HepG2 (cell line): ENCODE data around the gene TSEN54. TPM values are rescaled to one million over a fixed set of nuclear protein-coding genes. Genes with fewer than 3 reads are reported as not detected.

Source experiments
- CBX2 ChIP-seq, 2 experiments: fragments of 200-600 bp in 1 of 2; sonication (generic); formaldehyde crosslinking in 1 of 2; IDR thresholded peaks; 2 replicates each; pipeline versions ENCODE4 v1.7.0 to v1.8.1; 2018 to 2022; ENCODE audit warnings: low read depth in 2 of 2, low read length in 1 of 2, mild to moderate bottlenecking in 1 of 2, missing genetic modification reagents in 1 of 2
- EEA1 ChIP-seq: sonication (generic); formaldehyde crosslinking; IDR thresholded peaks from 2 replicates; pipeline ENCODE4 v1.5.1; 2020; ENCODE audit warnings: mild to moderate bottlenecking, missing genetic modification reagents, borderline replicate concordance
- GATAD2A ChIP-seq: IDR thresholded peaks from 2 replicates; pipeline ENCODE4 v1.6.1; 2016
- GTF3A ChIP-seq: sonication (generic); formaldehyde crosslinking; conservative IDR thresholded peaks from 2 replicates; pipeline ENCODE4 v1.4.0; 2020; ENCODE audit warnings: mild to moderate bottlenecking, missing genetic modification reagents
- HOXA7 ChIP-seq: sonication (generic); formaldehyde crosslinking; IDR thresholded peaks from 2 replicates; pipeline ENCODE4 v1.8.1; 2022; ENCODE audit warnings: mild to moderate bottlenecking, missing genetic modification reagents, moderate library complexity
- KAT7 ChIP-seq: IDR thresholded peaks from 2 replicates; pipeline ENCODE4 v1.6.1; 2018; ENCODE audit warnings: borderline replicate concordance, missing compliant biosample characterization
- KLF12 ChIP-seq: sonication (generic); formaldehyde crosslinking; IDR thresholded peaks from 2 replicates; pipeline ENCODE4 v1.4.0; 2020; ENCODE audit warnings: missing genetic modification reagents, borderline replicate concordance
- KLF15 ChIP-seq: sonication (generic); formaldehyde crosslinking; IDR thresholded peaks from 2 replicates; pipeline ENCODE4 v1.8.1; 2023; ENCODE audit warnings: borderline replicate concordance, mild to moderate bottlenecking, inconsistent platforms, missing genetic modification reagents, mixed read lengths
- KLF9 ChIP-seq: IDR thresholded peaks from 2 replicates; pipeline ENCODE4 v1.6.1; 2016; ENCODE audit warnings: low read depth
- PHF8 ChIP-seq: sonication (generic); formaldehyde crosslinking; IDR thresholded peaks from 2 replicates; pipeline ENCODE4 v1.5.0; 2020; ENCODE audit warnings: missing genetic modification reagents
- SALL1 ChIP-seq: sonication (generic); formaldehyde crosslinking; IDR thresholded peaks from 2 replicates; pipeline ENCODE4 v1.8.0; 2022; ENCODE audit warnings: mild to moderate bottlenecking, missing genetic modification reagents
- SMAD1 ChIP-seq: sonication (generic); formaldehyde crosslinking; IDR thresholded peaks from 2 replicates; pipeline ENCODE4 v1.4.0; 2020; ENCODE audit warnings: missing genetic modification reagents, low read depth, mild to moderate bottlenecking, borderline replicate concordance
- TAF1 ChIP-seq: sonication (generic); formaldehyde crosslinking; IDR thresholded peaks from 2 replicates; pipeline ENCODE4 v1.4.0; 2020; ENCODE audit warnings: missing genetic modification reagents
- TAF15 ChIP-seq: fragments of 200-400 bp; formaldehyde crosslinking; IDR thresholded peaks from one replicate; pipeline ENCODE4 v1.6.1; 2018; ENCODE audit warnings: mild to moderate bottlenecking, low read depth, low read length; ENCODE audit not compliant: poor library complexity, severe bottlenecking
- YY1 ChIP-seq: IDR thresholded peaks from 2 replicates; pipeline ENCODE4 v1.6.1; 2011; ENCODE audit warnings: low read length, low read depth, moderate library complexity, mild to moderate bottlenecking; ENCODE audit not compliant: insufficient read depth, insufficient replicate concordance
- ZNF17 ChIP-seq: sonication (generic); formaldehyde crosslinking; IDR thresholded peaks from 2 replicates; pipeline ENCODE4 v1.5.0; 2020; ENCODE audit warnings: mild to moderate bottlenecking, missing genetic modification reagents
- ZNF768 ChIP-seq: sonication (generic); formaldehyde crosslinking; IDR thresholded peaks from 2 replicates; pipeline ENCODE4 v1.4.0; 2020; ENCODE audit warnings: missing genetic modification reagents
- ZNF83 ChIP-seq: sonication (generic); formaldehyde crosslinking; IDR thresholded peaks from 2 replicates; pipeline ENCODE4 v1.4.0; 2020; ENCODE audit warnings: missing genetic modification reagents, mild to moderate bottlenecking, borderline replicate concordance
- polyA plus RNA-seq, 8 experiments: library from polyadenylated mRNA; depleted of rRNA in 3 of 8; stranded (reverse) in 7 of 8; unstranded in 1 of 8; fragments of >200 nt; fragmentation: Illumina TruSeq in 4 of 8; extraction: Trizol in 4 of 8; gene quantifications; 2 replicates each; pipeline versions ENCODE4 v1.2.1 to v1.2.3, GENCODE V29; 2011 to 2016; ENCODE audit warnings: low read depth in 4 of 8, missing spikeins in 1 of 8, mixed read lengths in 1 of 8; ENCODE audit not compliant: insufficient read depth in 1 of 8
- total RNA-seq, 5 experiments: library from RNA; depleted of rRNA; stranded (reverse); fragments of >200 nt; fragmentation: Illumina TruSeq; extraction: Trizol; gene quantifications; 2 replicates each; pipeline ENCODE4 v1.2.3, GENCODE V29; 2016; ENCODE audit warnings: low read depth in 1 of 5
- TF ChIP-seq, protein P1 (sequence below): sonication (generic); formaldehyde crosslinking; conservative IDR thresholded peaks from 2 replicates; pipeline ENCODE4 v1.4.0; 2020; ENCODE audit warnings: mild to moderate bottlenecking, missing genetic modification reagents, moderate library complexity
- TF ChIP-seq, protein P2 (sequence below): sonication (generic); formaldehyde crosslinking; IDR thresholded peaks from 2 replicates; pipeline ENCODE4 v1.9.0; 2021; ENCODE audit warnings: missing genetic modification reagents, mild to moderate bottlenecking, borderline replicate concordance
- TF ChIP-seq, protein P3 (sequence below): sonication (generic); formaldehyde crosslinking; IDR thresholded peaks from 2 replicates; pipeline ENCODE4 v1.4.0; 2020; ENCODE audit warnings: missing genetic modification reagents
- TF ChIP-seq, protein P4 (sequence below): sonication (generic); formaldehyde crosslinking; IDR thresholded peaks from 2 replicates; pipeline ENCODE4 v1.8.0; 2022; ENCODE audit warnings: missing genetic modification reagents, mild to moderate bottlenecking, inconsistent platforms, borderline replicate concordance

Gene TSEN54
- total and polyA plus RNA-seq, 2 of the 13 experiments (the other 11 are each of a cell fraction or from before 2014, with no cell fraction given): 62.9 to 63.3 TPM

DNA sequence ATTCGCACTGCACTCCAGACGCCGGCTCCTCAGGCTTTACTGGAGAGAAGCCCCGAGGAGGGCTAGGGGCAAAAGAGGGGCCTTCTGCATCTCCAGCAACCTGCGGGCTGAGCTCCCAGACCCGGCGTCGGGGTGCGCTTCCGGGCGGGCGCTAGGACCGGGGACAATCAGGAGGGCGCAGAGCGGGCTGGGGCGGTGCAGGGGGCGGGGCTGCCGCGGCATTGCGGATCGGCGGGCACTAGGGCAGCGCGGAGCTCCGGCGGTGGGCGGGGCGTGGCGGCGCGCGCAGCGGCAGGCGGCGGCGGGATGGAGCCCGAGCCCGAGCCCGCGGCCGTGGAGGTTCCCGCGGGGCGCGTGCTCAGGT is at the start of gene TSEN54 (continued):
- no peak for TF ChIP-seq CBX2 (IDR thresholded peaks at IDR 0.05; ENCODE audit: low read depth, low read length)
- no peak for TF ChIP-seq CBX2 (CRISPR knock-in tag; IDR thresholded peaks at IDR 0.05; ENCODE audit: low read depth)
- no peak for TF ChIP-seq KLF9 (CRISPR knock-in tag)
- no peak for TF ChIP-seq ZNF17 (CRISPR knock-in tag)
- no peak for TF ChIP-seq SMAD1 (CRISPR knock-in tag)
- TF ChIP-seq ZNF83: no peak
- TF ChIP-seq, protein P1, sequence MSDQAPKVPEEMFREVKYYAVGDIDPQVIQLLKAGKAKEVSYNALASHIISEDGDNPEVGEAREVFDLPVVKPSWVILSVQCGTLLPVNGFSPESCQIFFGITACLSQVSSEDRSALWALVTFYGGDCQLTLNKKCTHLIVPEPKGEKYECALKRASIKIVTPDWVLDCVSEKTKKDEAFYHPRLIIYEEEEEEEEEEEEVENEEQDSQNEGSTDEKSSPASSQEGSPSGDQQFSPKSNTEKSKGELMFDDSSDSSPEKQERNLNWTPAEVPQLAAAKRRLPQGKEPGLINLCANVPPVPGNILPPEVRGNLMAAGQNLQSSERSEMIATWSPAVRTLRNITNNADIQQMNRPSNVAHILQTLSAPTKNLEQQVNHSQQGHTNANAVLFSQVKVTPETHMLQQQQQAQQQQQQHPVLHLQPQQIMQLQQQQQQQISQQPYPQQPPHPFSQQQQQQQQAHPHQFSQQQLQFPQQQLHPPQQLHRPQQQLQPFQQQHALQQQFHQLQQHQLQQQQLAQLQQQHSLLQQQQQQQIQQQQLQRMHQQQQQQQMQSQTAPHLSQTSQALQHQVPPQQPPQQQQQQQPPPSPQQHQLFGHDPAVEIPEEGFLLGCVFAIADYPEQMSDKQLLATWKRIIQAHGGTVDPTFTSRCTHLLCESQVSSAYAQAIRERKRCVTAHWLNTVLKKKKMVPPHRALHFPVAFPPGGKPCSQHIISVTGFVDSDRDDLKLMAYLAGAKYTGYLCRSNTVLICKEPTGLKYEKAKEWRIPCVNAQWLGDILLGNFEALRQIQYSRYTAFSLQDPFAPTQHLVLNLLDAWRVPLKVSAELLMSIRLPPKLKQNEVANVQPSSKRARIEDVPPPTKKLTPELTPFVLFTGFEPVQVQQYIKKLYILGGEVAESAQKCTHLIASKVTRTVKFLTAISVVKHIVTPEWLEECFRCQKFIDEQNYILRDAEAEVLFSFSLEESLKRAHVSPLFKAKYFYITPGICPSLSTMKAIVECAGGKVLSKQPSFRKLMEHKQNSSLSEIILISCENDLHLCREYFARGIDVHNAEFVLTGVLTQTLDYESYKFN (CRISPR knock-in tag): no peak; the same call in 1 of the 2 replicates
- TF ChIP-seq YY1: peak; percentile 82
- TF ChIP-seq GATAD2A (CRISPR knock-in tag): no peak
- no peak for TF ChIP-seq KLF15 (CRISPR knock-in tag)
- TF ChIP-seq ZNF768: no peak
- 0 out of 2 replicates have a peak, but pooled peaks have one; percentile 8 for TF ChIP-seq EEA1
- TF ChIP-seq, protein P2, sequence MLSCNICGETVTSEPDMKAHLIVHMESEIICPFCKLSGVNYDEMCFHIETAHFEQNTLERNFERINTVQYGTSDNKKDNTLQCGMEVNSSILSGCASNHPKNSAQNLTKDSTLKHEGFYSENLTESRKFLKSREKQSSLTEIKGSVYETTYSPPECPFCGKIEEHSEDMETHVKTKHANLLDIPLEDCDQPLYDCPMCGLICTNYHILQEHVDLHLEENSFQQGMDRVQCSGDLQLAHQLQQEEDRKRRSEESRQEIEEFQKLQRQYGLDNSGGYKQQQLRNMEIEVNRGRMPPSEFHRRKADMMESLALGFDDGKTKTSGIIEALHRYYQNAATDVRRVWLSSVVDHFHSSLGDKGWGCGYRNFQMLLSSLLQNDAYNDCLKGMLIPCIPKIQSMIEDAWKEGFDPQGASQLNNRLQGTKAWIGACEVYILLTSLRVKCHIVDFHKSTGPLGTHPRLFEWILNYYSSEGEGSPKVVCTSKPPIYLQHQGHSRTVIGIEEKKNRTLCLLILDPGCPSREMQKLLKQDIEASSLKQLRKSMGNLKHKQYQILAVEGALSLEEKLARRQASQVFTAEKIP: no peak
- TF ChIP-seq GTF3A: peak; percentile 23; the same call in 1 of the 2 replicates
- TF ChIP-seq PHF8 (CRISPR knock-in tag): peak; percentile 31; the same call in 1 of the 2 replicates
- no peak for TF ChIP-seq SALL1 (CRISPR knock-in tag)
- TF ChIP-seq, protein P3, sequence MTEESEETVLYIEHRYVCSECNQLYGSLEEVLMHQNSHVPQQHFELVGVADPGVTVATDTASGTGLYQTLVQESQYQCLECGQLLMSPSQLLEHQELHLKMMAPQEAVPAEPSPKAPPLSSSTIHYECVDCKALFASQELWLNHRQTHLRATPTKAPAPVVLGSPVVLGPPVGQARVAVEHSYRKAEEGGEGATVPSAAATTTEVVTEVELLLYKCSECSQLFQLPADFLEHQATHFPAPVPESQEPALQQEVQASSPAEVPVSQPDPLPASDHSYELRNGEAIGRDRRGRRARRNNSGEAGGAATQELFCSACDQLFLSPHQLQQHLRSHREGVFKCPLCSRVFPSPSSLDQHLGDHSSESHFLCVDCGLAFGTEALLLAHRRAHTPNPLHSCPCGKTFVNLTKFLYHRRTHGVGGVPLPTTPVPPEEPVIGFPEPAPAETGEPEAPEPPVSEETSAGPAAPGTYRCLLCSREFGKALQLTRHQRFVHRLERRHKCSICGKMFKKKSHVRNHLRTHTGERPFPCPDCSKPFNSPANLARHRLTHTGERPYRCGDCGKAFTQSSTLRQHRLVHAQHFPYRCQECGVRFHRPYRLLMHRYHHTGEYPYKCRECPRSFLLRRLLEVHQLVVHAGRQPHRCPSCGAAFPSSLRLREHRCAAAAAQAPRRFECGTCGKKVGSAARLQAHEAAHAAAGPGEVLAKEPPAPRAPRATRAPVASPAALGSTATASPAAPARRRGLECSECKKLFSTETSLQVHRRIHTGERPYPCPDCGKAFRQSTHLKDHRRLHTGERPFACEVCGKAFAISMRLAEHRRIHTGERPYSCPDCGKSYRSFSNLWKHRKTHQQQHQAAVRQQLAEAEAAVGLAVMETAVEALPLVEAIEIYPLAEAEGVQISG (CRISPR knock-in tag): peak; percentile 16; the same call in 1 of the 2 replicates
- TF ChIP-seq, protein P4, sequence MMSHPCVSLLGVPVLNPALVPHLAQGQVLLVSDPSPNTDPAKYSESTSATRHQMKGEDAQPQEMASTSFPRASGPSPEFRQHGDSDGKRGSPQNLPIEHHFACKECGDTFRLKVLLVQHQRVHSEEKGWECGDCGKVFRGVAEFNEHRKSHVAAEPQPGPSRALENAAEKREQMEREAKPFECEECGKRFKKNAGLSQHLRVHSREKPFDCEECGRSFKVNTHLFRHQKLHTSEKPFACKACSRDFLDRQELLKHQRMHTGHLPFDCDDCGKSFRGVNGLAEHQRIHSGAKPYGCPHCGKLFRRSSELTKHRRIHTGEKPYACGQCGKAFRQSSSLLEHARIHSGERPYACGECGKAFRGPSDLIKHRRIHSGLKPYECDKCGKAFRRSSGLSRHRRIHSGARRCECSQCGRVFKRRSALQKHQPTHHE: peak; percentile 15
- TF ChIP-seq TAF15: no peak
- no peak; the same call in 1 of the 2 replicates for TF ChIP-seq KAT7
- no peak for TF ChIP-seq KLF12
- TF ChIP-seq TAF1 (CRISPR knock-in tag): no peak
- TF ChIP-seq HOXA7 (CRISPR knock-in tag): no peak
